OCI-LY7 (cell line): ENCODE results near the gene MOB1B. TPM values are rescaled to one million over a fixed set of nuclear protein-coding genes. Genes with fewer than 3 reads are reported as not detected.
"Not testable (repeated sequence)": the region's sequence is repeated elsewhere in the genome, so short reads cannot be mapped to it uniquely, and the experiment has no call there.

Source experiments
- BruUV-seq: library from RNA; stranded (reverse); fragments of 400-500 nt; replicated peaks from 2 replicates; lab custom pipeline; 2021; lab: Mats Ljungman, UMichigan
- CTCF ChIA-PET: fragments of 300-600 bp; sonication (Branson Sonifier 250); formaldehyde crosslinking; loops from one replicate; lab custom pipeline; 2022; ENCODE audit warnings: antibody characterized with exemption; ENCODE audit not compliant: unreplicated experiment; lab: Charles Lee
- POLR2A ChIA-PET: fragments of 300-600 bp; sonication (Branson Sonifier 250); formaldehyde crosslinking; loops from one replicate; lab custom pipeline; 2022; ENCODE audit warnings: antibody characterized with exemption; lab: Charles Lee
- DNase-seq: peaks from one replicate; pipeline ENCODE4 v3.0.0-alpha.2; 2015; ENCODE audit warnings: low spot score
- H2AFZ ChIP-seq: fragments of 200-600 bp; sonication (generic), shearing (Covaris generic); 2 replicates; pipeline ENCODE4 v1.6.1; 2014; ENCODE audit warnings: mild to moderate bottlenecking, antibody characterized with exemption, low read length, moderate library complexity
- H3K27ac ChIP-seq: fragments of 200-600 bp; sonication (generic); 2 replicates; pipeline ENCODE4 v1.5.1; 2014; ENCODE audit warnings: mixed run types, low read depth, mild to moderate bottlenecking, moderate library complexity, low read length, inconsistent platforms; ENCODE audit not compliant: poor library complexity, severe bottlenecking
- H3K36me3 ChIP-seq: fragments of 200-600 bp; sonication (generic); 2 replicates; pipeline ENCODE4 v1.6.1; 2014; ENCODE audit warnings: mild to moderate bottlenecking, antibody characterized with exemption, low read length, moderate library complexity, mixed read lengths; ENCODE audit not compliant: insufficient read depth
- H3K4me1 ChIP-seq: fragments of 200-600 bp; sonication (generic); 2 replicates; pipeline ENCODE4 v1.5.1; 2014; ENCODE audit warnings: mild to moderate bottlenecking, low read length; ENCODE audit not compliant: insufficient read depth, poor library complexity, severe bottlenecking
- H3K4me2 ChIP-seq: fragments of 200-600 bp; sonication (generic); 2 replicates; pipeline ENCODE4 v1.6.1; 2014; ENCODE audit warnings: mild to moderate bottlenecking, low read length
- H3K4me3 ChIP-seq: fragments of 200-600 bp; sonication (generic); 2 replicates; pipeline ENCODE4 v1.5.1; 2014; ENCODE audit warnings: mild to moderate bottlenecking, low read depth, low read length; ENCODE audit not compliant: poor library complexity, severe bottlenecking
- H3K79me2 ChIP-seq: fragments of 200-600 bp; sonication (generic); 2 replicates; pipeline ENCODE4 v1.6.1; 2016; ENCODE audit warnings: low read depth, mild to moderate bottlenecking, low read length, moderate library complexity, mixed read lengths; ENCODE audit not compliant: insufficient read depth
- H3K9me2 ChIP-seq: fragments of 200-600 bp; sonication (generic); 2 replicates; pipeline ENCODE4 v1.6.1; 2016; ENCODE audit warnings: mild to moderate bottlenecking, low read length, mixed read lengths; ENCODE audit not compliant: insufficient read depth
- H3K9me3 ChIP-seq: fragments of 200-600 bp; sonication (generic); 2 replicates; pipeline ENCODE4 v1.6.1; 2014; ENCODE audit warnings: mild to moderate bottlenecking, mixed run types, low read length, mixed read lengths
- H4K20me1 ChIP-seq: fragments of 200-600 bp; sonication (generic); 2 replicates; pipeline ENCODE4 v1.6.1; 2014; ENCODE audit warnings: mild to moderate bottlenecking, antibody characterized with exemption, low read length, moderate library complexity, mixed read lengths; ENCODE audit not compliant: insufficient read depth
- EZH2phosphoT487 ChIP-seq: fragments of 200-600 bp; sonication (generic); IDR thresholded peaks from 2 replicates; pipeline ENCODE4 v1.6.1; 2018; ENCODE audit warnings: low read depth, borderline replicate concordance, mild to moderate bottlenecking, mixed run types, antibody characterized with exemption, low read length, moderate library complexity, mixed read lengths
- intact Hi-C: fragments of 100-400 bp; cut with micrococcal nuclease; formaldehyde crosslinking; loops from one replicate; pipeline ENCODE4 v1.10.0; 2022; ENCODE audit not compliant: unreplicated experiment
- total RNA-seq, 2 experiments: library from RNA; depleted of rRNA in 1 of 2; stranded (reverse); fragments of >200 nt in 1 of 2; shearing (Covaris generic) in 1 of 2; gene quantifications; 2 replicates each; pipeline ENCODE4 v1.2.3, GENCODE V29; 2014 to 2022
- TF ChIP-seq, protein P1 (sequence below): fragments of 200-600 bp; sonication (generic); conservative IDR thresholded peaks from 2 replicates; pipeline ENCODE4 v1.5.1; 2014; ENCODE audit warnings: mild to moderate bottlenecking, antibody characterized with exemption, low read length, moderate library complexity, mixed read lengths

Gene MOB1B
- total RNA-seq, 2 experiments from 2014 or later = 4.7 to 22.4 TPM

DNA sequence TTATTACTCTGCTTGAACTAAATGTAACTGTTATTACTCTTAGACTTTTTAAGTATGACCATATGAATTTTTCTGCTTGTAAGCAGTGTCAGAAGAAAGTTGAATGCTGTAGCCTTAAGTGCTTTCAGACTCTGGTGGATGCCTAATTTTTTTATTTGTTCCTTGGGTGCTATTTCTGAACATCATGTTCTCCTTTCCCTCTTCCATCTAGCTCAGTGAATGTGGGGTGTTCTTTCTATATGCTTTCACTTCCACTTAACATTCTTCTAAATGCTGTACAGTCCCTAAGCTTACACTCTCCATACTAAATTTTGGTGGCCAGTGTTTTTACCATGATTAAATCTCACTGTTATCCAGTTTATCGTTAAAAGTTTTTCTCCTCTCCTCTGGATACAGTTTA lies 94.9 kb downstream of the MOB1B start:
- CTCF ChIA-PET = interaction anchor here (0.9 to 2.3 kb wide), 2 partner anchors 12 to 53 kb away, joined by 3 to 12 read pairs; no protein-coding TSS in a partner anchor
- POLR2A ChIA-PET = interaction anchor here (0.7 to 6.1 kb wide), 16 partner anchors 10 to 336 kb away, joined by 3 to 108 read pairs (median 5); partner anchors contain the start of genes JCHAIN and MOB1B
- peak overlapping the region; percentile 94 for H3K27ac ChIP-seq
- intact Hi-C loops = loop anchor here (1.0 to 5.0 kb wide), 4 partner anchors 9 to 335 kb away; no protein-coding TSS in a partner anchor
- H2AFZ ChIP-seq = no peak overlapping the region
- H3K9me2 ChIP-seq = no peaks in the 10 kb centered on the region
- no TSS peak for BruUV-seq
- TF ChIP-seq EZH2phosphoT487 = no peak
- peak; percentile 31 for DNase-seq
- peaks cover 12% of the 10 kb centered on the region; the same call in 1 of the 2 replicates for H3K9me3 ChIP-seq
- H3K4me2 ChIP-seq = peak overlapping the region; percentile 91
- H3K4me1 ChIP-seq = peaks cover 41% of the 10 kb centered on the region
- peaks cover 15% of the 10 kb centered on the region for H4K20me1 ChIP-seq
- peak overlapping the region; percentile 92 for H3K4me3 ChIP-seq
- peaks cover 82% of the 10 kb centered on the region for H3K36me3 ChIP-seq
- peaks cover 97% of the 10 kb centered on the region for H3K79me2 ChIP-seq

DNA sequence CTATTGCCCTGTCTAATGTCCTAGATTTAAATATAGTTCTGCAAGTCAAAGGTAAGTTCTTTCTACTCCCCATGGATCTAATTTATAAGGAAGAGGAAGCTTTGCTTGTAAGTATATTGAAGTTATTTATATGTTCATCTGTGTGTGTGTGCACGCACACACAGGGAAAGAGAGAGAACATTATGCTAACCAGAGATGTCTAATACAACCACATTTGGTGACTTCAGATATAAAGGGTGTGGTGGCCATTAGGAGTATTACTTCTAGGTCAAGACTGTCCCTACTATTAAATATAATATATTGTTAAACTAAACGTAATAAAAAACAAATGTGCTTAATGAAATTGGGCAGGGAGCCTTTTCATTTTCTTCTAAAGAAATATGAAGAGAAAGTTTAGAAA lies 95.4 kb downstream of the MOB1B start:
- peaks cover 12% of the 10 kb centered on the region; the same call in 1 of the 2 replicates for H3K9me3 ChIP-seq
- no peak for DNase-seq
- H3K27ac ChIP-seq = peak overlapping the region; percentile 94
- intact Hi-C loops = loop anchor here (1.0 to 5.0 kb wide), 4 partner anchors 9 to 335 kb away; no protein-coding TSS in a partner anchor
- H2AFZ ChIP-seq = no peak overlapping the region
- peaks cover 41% of the 10 kb centered on the region for H3K4me1 ChIP-seq
- no peak for TF ChIP-seq EZH2phosphoT487
- TF ChIP-seq, protein P1, sequence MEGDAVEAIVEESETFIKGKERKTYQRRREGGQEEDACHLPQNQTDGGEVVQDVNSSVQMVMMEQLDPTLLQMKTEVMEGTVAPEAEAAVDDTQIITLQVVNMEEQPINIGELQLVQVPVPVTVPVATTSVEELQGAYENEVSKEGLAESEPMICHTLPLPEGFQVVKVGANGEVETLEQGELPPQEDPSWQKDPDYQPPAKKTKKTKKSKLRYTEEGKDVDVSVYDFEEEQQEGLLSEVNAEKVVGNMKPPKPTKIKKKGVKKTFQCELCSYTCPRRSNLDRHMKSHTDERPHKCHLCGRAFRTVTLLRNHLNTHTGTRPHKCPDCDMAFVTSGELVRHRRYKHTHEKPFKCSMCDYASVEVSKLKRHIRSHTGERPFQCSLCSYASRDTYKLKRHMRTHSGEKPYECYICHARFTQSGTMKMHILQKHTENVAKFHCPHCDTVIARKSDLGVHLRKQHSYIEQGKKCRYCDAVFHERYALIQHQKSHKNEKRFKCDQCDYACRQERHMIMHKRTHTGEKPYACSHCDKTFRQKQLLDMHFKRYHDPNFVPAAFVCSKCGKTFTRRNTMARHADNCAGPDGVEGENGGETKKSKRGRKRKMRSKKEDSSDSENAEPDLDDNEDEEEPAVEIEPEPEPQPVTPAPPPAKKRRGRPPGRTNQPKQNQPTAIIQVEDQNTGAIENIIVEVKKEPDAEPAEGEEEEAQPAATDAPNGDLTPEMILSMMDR = no peak
- peak overlapping the region; percentile 91 for H3K4me2 ChIP-seq
- ChIA-PET POLR2A (interaction anchor here (0.8 to 6.1 kb wide), 8 partner anchors 9 to 331 kb away, joined by 3 to 108 read pairs (median 6); partner anchors contain the start of genes JCHAIN and MOB1B), CTCF (interaction anchor here (2.3 kb wide), 1 partner anchor 12 kb away, joined by 12 read pairs; no protein-coding TSS in a partner anchor)
- peaks cover 97% of the 10 kb centered on the region for H3K79me2 ChIP-seq
- H4K20me1 ChIP-seq = peaks cover 15% of the 10 kb centered on the region
- H3K9me2 ChIP-seq = no peaks in the 10 kb centered on the region
- peaks cover 85% of the 10 kb centered on the region for H3K36me3 ChIP-seq
- BruUV-seq = no TSS peak
- H3K4me3 ChIP-seq = peak overlapping the region; percentile 92

DNA sequence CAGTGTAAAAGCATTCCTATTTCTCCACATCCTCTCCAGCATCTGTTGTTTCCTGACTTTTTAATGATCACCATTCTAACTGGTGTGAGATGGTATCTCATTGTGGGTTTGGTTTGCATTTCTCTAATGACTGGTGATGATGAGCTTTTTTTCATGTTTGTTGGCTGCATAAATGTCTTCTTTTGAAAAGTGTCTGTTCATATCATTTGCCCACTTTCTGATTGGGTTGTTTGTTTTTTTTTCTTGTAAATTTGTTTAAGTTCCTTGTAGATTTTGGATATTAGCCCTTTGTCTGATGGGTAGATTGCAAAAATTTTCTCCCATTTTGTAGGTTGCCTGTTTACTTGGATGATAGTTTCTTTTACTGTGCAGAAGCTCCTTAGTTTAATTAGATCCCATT lies 97.5 kb downstream of the MOB1B start:
- Histone ChIP-seq H3K79me2 (peaks cover 100% of the 10 kb centered on the region), H4K20me1 (peaks cover 22% of the 10 kb centered on the region), H3K9me3 (peaks cover 12% of the 10 kb centered on the region; the same call in 1 of the 2 replicates), H3K4me1 (peaks cover 60% of the 10 kb centered on the region), H3K36me3 (peaks cover 91% of the 10 kb centered on the region)
- POLR2A ChIA-PET, H3K4me3 ChIP-seq, BruUV-seq, DNase-seq, H3K27ac ChIP-seq, H2AFZ ChIP-seq, H3K4me2 ChIP-seq, CTCF ChIA-PET, H3K9me2 ChIP-seq: not testable (repeated sequence)
- intact Hi-C loops = loop anchor here (5.0 kb wide), 2 partner anchors 247 to 337 kb away; no protein-coding TSS in a partner anchor

DNA sequence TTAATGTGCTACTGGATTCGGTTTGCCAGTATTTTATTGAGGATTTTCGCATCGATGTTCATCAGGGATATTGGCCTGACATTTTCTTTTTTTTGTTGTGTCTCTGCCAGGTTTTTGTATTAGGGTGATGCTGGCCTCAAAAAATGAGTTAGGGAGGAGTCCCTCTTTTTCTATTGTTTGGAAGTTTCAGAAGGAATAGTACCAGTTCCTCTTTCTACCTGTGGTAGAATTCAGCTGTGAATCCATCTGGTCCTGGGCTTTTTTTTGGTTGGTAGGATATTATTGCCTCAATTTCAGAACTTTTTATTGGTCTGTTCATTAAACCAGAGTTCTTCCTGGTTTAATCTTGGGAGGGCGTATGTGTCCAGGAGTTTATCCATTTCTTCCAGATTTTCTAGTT lies 99.2 kb downstream of the MOB1B start:
- H3K9me2 ChIP-seq, H3K27ac ChIP-seq, intact Hi-C loops, CTCF ChIA-PET, BruUV-seq, H3K4me3 ChIP-seq, DNase-seq, H2AFZ ChIP-seq: not testable (repeated sequence)
- H3K4me2 ChIP-seq = peak overlapping the region; percentile 90
- peaks cover 80% of the 10 kb centered on the region for H3K36me3 ChIP-seq
- peaks cover 12% of the 10 kb centered on the region; the same call in 1 of the 2 replicates for H3K9me3 ChIP-seq
- H4K20me1 ChIP-seq = peaks cover 21% of the 10 kb centered on the region
- POLR2A ChIA-PET = interaction anchor here (0.6 kb wide), 1 partner anchor 45 kb away, joined by 3 read pairs; no protein-coding TSS in a partner anchor
- peaks cover 78% of the 10 kb centered on the region for H3K4me1 ChIP-seq
- H3K79me2 ChIP-seq = peaks cover 100% of the 10 kb centered on the region
